Measurements from ENCODE around the gene RTF2. TPM values are rescaled to one million over a fixed set of nuclear protein-coding genes. Genes with fewer than 3 reads are reported as not detected.

Gene RTF2
- total RNA-seq, 6 experiments from 2014 or later, result 148 to 158 (median 153) TPM

DNA sequence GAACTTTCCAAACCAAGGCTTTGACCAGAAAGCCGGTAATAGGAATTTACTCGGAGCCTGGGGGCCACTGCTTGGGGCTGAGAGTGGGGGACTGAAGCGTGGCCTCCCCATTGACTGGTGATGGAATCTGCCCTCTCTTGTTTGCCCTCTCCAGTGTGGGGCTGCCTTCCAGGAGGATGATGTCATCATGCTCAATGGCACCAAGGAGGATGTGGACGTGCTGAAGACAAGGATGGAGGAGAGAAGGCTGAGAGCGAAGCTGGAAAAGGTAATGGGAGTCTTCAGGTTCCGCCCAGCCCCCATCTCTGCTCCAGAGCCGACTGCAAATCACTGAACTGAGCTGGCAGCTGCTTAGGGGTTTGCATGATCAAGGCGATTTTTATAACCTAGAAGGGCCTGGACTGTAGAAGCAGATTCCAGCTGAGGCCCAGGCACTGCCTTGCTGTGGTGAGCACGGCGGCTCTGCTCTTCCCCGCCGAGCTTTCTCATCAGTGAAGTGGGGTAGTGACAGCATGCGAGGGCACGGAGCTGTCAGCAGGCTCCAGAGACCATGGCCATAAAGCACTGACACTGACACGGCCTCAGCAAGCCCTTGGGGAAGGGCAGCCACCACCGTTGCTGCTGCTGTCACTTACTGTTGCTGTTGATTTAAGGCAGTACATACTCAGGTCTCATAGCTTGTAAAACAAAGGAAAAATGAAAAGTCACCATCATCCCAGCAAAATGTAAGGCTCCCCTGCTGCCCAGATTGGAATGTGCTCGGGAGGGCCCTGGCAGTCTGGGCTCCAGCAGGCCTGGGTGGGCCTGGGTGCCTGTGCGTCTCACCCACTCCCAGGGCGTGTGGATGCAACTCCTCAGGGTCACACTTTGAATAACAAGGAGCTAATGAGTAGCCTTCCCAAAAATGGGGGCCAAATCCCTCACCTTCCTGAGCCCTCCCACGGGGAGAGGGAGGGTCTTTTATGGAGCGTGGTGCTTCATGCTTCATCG is 45.0 kb downstream of the RTF2 start:
- H3K27ac Mint-ChIP-seq, result no peak overlapping the region
- H3K27me3 Mint-ChIP-seq (ENCODE audit: insufficient read depth), result no peaks in the 10 kb centered on the region; the same call in 1 of the 2 replicates
- DNase-seq, result no peak
- no peaks in the 10 kb centered on the region for H3K9me3 Mint-ChIP-seq
- no peak overlapping the region for H3K4me3 Mint-ChIP-seq
- H3K4me1 Mint-ChIP-seq (ENCODE audit: low read depth), result no peaks in the 10 kb centered on the region
- no peak for TF ChIP-seq CTCF (IDR thresholded peaks at IDR 0.05)
- H3K36me3 Mint-ChIP-seq (ENCODE audit: low read depth), result peaks cover 21% of the 10 kb centered on the region

- no peak overlapping the region for H3K27ac Mint-ChIP-seq
- H3K9me3 Mint-ChIP-seq, result peaks cover 15% of the 10 kb centered on the region
- DNase-seq, result no peak
- no peak for TF ChIP-seq CTCF (IDR thresholded peaks at IDR 0.05)
- H3K27me3 Mint-ChIP-seq (ENCODE audit: insufficient read depth), result no peaks in the 10 kb centered on the region; the same call in 1 of the 2 replicates
- no peaks in the 10 kb centered on the region for H3K4me1 Mint-ChIP-seq (ENCODE audit: low read depth)
- peaks cover 51% of the 10 kb centered on the region for H3K36me3 Mint-ChIP-seq (ENCODE audit: low read depth)
- no peak overlapping the region for H3K4me3 Mint-ChIP-seq
Measured at GRCh38 chr20:56516631-56517030, 48.2 kb downstream of the RTF2 start.

GRCh38 chr20:56517211-56517610 is 48.8 kb downstream of the RTF2 start:
- no peak overlapping the region for H3K4me3 Mint-ChIP-seq
- H3K4me1 Mint-ChIP-seq (ENCODE audit: low read depth), result no peaks in the 10 kb centered on the region
- H3K27me3 Mint-ChIP-seq (ENCODE audit: insufficient read depth), result no peaks in the 10 kb centered on the region; the same call in 1 of the 2 replicates
- TF ChIP-seq CTCF (IDR thresholded peaks at IDR 0.05), result no peak
- peaks cover 57% of the 10 kb centered on the region for H3K36me3 Mint-ChIP-seq (ENCODE audit: low read depth)
- no peak for DNase-seq
- H3K27ac Mint-ChIP-seq, result no peak overlapping the region
- H3K9me3 Mint-ChIP-seq, result peaks cover 15% of the 10 kb centered on the region

DNA sequence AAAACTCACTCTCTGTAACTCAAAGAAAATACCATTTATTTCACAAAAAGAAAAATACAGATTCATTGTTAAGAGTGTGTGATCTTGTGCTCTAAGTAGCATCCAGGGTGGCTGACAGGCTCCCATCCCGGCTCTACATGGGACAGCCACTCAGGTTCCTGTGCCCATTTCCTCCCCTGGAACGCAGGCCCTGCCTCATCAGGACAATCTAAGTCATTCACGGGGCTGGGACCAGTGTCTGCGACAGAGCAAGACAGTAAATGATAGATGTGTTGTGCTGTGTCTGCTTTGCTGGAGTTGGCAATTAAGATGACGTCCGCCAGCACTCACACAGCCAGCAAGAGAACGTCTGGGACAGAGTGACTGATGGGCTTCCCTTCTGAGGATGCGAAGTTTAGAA is 49.2 kb downstream of the RTF2 start:
- DNase-seq, result no peak
- H3K36me3 Mint-ChIP-seq (ENCODE audit: low read depth), result peaks cover 57% of the 10 kb centered on the region
- TF ChIP-seq CTCF (IDR thresholded peaks at IDR 0.05), result no peak
- no peak overlapping the region for H3K27ac Mint-ChIP-seq
- H3K4me1 Mint-ChIP-seq (ENCODE audit: low read depth), result no peaks in the 10 kb centered on the region
- H3K9me3 Mint-ChIP-seq, result peaks cover 15% of the 10 kb centered on the region
- no peaks in the 10 kb centered on the region; the same call in 1 of the 2 replicates for H3K27me3 Mint-ChIP-seq (ENCODE audit: insufficient read depth)
- H3K4me3 Mint-ChIP-seq, result no peak overlapping the region

GRCh38 chr20:56518126-56518525 is 49.7 kb downstream of the RTF2 start:
- peaks cover 15% of the 10 kb centered on the region for H3K9me3 Mint-ChIP-seq
- DNase-seq, result no peak
- H3K27ac Mint-ChIP-seq, result no peak overlapping the region
- H3K36me3 Mint-ChIP-seq (ENCODE audit: low read depth), result peaks cover 57% of the 10 kb centered on the region
- no peak for TF ChIP-seq CTCF (IDR thresholded peaks at IDR 0.05)
- H3K4me3 Mint-ChIP-seq, result no peak overlapping the region
- H3K4me1 Mint-ChIP-seq (ENCODE audit: low read depth), result no peaks in the 10 kb centered on the region
- no peaks in the 10 kb centered on the region; the same call in 1 of the 2 replicates for H3K27me3 Mint-ChIP-seq (ENCODE audit: insufficient read depth)
